Stimulated activated CD8-positive, alpha-beta memory T cell treated with anti-CD3 and anti-CD28 coated beads, Interleukin-15, amount 100 ng/mL, for 4 hours (primary cell): ENCODE measurements around the gene FAM180A.
"Not testable (repeated sequence)": the region's sequence is repeated elsewhere in the genome, so short reads cannot be mapped to it uniquely, and the experiment has no call there.

ENCODE experiments used
- DNase-seq, 2 donors: peaks; one replicate each; pipeline ENCODE4 v3.0.0-alpha.2; 2020; ENCODE audit warnings: low read depth in 2 of 2

The FAM180A gene

DNA sequence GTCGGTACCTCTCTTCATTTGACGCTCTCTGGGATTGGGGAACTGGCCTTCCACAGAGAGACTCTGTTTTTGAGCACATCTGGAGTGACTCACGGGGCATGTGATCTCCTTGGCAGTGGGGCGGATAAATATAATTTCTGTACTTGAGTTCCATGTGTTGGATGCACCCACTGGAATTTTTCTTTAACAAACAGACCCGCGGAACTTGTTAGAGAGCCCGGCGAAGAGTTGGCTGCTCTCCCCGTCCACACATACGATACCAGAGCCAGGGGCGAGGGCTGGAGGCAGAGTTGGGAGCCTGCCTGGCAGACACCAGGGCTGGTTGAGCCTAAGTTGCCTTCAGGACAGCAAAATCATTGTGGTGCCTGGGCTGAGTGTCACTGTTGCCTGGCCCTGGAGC, at the start of gene FAM180A:
TSS of gene FAM180A (minus strand) at position 44 of the 400 bp plus-strand sequence. CDS start 233 bp downstream, outside the sequence.
- DNase-seq = no peak

DNA sequence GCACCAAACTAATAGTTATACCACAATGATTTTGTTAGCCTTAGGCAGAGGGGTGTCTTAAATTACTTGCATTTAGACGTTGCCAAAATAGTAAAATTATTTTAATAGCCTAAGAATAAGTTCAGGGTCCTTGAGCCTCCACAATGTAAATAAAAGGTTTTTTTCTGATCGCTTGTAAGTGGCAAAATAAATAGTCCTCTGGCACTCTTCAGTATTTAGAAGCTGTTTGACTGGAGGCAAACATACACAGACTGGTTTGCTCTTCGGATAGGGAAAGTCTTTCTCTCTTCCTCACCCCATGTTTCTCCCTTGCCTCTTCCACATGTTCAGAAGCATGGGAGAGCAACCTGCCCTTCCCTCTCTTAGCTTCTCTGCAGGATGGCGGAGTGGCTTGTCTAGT, 49.5 kb upstream of the FAM180A start:
- no peak for DNase-seq

DNA sequence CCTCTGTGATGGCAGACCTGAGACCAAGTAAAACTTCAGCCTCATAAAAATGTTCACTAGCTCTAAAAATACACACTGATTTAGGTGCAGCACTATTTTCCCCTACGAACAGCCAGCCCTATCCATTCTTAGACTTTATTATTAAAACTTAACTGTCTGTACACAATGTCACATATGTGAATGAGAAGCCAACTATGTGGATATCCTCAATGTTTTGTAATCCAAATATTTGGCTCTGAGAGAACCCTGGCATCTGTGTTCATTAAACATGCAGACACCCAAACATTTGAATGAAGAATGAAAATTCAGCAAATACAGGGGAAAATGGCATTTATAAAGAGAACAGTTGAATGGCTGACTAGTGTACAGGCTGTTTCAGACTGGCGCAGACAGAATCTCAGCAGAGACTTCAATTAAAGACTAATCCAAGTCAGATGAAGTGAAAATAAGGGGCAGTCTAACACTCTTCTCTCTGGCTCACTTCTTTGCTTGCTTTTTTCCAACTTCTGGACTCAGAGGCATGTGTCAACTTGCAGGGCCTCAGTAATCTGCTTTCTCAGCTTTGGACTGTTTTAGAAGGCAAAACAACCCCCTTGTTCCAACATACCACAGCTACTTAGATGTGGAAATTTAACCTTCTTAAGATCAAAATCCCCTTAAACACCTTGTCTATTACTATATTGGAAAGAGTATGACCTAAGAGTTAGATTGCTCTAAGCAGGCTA, 47.4 kb upstream of the FAM180A start:
- no peak for DNase-seq

DNA sequence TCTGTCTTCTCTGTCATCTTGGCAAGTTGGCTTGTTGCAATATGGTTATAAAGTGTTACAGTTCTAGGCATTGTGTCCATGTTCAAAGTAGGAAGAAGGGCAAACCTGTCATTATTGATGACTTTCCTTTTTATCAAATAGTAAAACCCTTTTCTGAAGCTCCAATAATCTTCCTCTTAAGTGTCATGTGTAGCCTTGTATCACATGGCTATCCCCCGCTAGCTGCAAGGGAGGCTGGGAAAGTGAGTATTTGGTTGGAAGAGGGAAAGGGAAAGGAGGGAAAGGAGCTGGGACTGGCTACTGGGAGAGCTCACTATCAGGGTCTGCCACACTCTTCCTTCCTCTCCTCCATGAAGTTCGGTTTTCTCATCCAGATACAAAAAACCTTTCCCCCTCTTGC, 45.2 kb upstream of the FAM180A start:
- DNase-seq = no peak

DNA sequence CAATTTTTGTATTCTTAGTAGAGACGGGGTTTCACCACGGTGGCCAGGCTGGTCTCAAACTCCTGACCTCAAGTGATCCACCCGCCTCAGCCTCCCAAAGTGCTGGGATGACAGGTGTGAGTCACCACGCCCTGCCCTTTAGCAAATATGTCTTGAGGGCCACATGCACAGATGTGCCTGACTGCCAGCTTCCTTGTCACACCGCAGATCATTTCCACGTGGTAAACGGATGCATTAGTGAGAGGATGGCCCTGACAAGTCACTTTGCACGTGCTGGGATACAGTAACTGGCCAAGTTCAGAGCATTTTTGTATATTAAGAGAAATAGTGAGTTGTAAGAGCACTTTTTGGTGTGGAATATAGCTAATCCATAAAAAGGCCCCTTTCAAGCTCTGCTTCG, 44.3 kb upstream of the FAM180A start:
- DNase-seq = no peak

DNA sequence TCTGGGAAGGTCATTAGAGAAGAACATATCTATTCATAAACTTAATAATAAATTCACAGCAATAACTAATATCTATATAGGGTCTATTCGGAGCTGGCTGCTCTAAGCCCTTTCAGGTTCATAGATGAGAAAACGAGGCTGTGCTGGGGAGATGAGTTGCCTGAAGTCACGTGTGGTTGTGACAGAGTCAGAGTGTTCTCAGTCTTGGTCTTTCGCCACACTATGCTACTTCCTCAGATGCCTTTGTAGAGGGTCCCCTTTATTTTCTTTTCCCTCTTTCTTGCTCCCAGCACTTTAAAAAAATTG, 43.7 kb upstream of the FAM180A start:
- no peak for DNase-seq

DNA sequence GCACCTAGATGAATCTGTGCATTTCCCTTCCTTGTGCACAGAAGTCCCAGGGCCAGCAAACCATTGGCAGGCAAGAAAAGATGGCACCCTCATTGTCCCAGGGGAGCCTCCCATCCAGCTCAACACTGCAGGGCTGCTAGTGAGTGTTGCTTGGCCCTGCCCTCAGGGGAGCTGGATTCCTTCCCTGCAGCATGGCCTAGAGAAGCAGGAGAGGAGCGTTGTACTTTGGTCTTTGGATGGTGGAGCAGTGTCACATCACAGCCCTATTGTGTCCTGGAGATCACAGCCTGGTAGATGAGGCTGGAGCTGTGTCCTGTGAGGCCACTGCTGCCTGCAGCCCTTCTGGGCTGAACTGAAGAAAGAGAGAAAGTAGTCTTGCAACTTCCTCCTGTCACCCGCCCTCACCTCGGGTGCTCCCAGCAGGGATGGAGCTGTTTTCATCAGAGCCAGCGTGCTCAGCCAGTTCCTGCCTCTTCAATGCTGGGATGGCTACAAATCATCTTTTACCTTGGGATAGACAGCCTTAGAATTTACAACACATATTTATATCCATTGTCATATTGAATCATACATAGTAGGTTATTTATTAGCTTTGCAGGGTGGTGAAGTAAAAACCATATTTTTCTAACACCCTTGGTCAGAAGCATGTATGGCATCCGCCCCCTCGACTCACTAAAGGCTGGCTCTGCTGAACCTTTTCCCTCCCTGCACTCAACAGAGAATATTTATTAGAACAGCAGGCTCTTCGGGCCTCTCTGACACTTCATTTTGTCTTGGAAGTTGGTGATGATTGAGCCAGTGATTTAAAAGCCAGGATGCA, 43.1 kb upstream of the FAM180A start:
- no peak for DNase-seq

DNA sequence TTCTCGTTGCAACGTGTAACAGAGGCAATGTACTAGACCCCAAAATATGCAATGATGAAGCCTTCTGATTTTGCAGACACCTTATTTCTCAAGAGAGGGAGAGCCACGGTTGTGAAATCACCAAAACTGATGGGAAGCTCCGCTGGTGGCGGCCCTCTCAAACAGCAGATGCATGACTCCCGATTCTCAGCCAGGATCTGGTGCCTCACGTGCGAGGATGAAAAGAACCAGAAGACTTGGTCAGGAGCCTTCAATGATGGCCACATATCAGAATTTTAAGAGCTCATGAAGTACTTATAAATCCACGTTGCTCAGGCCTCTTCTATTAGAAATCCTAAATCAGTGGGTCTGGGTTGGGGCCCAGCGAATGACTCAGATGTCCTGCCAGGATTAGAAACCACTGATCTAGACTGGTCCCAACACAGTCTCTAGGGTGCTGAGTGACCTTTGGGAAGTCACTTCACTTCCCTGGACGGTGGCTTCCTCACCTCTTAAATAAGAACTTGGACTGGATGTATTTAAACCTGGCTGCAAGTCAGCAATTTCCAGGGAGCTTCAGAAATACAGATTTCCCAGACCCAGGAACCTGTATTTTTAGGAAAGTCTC, 41.9 kb upstream of the FAM180A start:
- no peak for DNase-seq

DNA sequence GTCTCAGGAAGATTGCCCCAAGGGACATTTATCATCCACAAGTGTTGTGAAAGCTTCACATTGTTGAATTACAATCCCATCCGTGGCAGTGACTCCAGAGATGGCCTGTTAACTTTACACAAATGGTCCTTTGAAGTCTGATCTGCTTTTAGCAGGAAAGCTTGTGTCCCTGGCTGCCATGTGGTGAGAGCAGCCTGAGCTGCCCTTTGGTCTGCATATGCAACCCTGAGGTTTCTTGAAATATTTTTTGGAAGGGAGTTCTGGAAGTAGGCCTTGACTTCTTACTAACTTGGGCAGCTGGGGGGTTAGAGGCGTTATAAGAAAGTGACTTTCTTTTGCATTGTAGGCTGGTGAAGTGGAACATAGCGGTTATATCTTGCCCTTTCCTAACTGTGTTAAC, 41.3 kb upstream of the FAM180A start:
- no peak for DNase-seq

DNA sequence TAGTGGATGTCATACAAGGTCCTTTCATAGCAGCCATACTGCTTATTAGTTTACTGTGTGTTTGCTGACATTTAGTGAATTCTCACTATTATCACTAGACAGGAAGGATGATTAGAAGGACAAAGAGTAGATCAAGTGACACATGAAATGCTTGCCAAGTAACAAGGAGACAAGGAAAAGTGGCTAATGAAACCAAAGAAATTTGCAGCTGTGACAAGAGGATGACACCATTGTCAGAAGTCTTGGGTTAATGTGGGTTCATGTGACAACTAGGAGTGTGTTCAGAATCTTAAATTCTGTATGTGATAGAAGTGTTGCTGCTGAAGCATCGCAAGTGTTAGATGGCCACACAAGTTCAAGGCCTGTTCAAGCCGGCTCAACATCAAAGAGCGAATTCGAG, 40.8 kb upstream of the FAM180A start:
- DNase-seq = no peak

DNA sequence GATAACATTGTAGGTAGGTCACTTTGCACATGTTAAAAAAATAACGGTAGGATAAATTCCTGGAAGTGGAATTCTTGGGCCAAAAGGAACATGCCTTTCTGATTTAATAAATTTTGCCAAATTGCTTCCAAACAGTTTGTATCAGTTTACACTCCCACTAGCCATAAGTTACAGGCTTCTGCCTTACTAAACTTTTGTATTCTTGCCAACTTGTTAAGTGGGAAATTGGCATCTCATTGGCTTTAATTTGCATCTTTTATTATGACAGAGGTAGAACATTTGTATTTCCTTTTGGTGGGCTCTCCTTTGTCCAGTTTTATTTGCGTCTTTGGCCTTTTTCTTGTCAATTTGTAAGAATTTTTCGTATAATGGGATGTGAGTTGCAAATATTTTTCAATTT, 38.3 kb upstream of the FAM180A start:
- DNase-seq = no peak

DNA sequence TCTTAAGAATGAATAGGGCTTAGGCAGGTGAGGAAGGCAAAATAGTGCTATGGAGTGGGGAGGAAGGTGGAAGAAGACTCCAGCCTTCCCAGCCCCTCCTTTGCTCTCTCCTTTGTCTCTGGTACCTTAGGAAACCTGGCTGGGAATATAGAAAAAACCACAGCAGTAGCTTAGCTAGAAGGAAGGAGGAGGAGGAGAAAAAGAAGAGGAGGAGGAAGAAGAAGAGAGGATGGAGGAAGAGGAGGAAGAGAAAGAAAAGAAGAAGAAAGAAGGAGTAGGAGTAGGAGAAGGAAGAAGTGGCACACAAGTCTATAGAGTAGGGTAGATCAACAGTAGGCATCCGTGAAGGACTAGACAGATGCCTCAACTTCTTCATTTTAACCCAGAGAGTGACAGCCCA, 36.5 kb upstream of the FAM180A start:
- no peak for DNase-seq

DNA sequence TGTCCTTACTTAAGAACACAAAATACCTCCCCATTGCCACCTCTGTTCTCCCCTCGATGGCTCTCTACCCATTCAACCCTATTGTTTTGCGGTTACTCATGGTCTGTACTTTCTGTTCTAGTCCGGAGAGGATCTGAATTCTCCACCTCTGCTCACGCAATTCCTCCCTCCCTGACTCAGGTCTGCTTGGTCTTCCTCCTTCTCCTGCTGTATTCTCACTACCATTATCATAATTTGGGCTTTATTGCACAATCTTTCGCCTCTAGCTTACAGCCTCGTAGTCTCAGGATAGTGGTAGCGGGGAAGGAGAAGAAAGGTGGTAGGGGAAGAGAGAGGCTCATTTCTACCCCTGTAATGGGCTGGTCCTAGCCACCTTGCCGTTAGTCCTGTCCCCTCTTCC, 35.4 kb upstream of the FAM180A start:
- DNase-seq = no peak

DNA sequence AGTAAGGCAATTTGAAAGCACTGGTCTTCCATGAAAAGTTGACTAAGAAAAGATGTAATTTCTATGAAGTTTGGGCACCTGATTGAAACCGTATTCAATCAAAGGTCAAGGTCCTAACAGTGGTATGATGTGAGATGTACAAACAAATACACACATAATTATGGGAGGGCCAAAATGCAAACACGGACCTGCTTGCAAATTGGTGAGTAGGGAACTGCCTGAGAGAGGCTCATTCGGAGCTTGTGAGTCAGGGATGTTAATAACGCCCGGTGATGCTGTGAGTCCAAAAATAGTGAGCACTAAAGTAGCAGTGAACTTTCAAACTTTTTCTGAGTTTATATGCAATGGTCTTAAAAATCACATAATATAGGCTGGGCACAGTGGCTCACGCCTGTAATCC, 34.2 kb upstream of the FAM180A start:
- no peak for DNase-seq

DNA sequence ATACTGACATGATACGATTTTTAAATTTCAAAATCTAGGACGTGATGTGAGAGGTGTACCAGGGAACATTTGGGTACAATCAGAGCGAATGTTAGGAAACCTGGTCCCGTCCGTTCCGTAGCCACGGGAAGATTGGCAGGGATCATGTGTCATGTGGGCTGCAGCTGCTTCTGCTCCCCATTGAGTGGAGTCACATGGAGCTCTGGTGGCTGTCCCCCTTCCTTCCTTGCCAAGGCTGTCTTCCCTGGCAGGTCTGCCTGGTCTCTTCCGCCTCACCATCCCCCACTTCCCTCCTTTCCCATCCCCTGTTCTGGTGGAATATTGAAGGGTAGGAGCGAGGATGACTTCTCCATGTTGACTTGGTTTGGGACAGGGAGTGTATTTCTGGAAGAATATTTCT, 33.8 kb upstream of the FAM180A start:
- DNase-seq = no peak

DNA sequence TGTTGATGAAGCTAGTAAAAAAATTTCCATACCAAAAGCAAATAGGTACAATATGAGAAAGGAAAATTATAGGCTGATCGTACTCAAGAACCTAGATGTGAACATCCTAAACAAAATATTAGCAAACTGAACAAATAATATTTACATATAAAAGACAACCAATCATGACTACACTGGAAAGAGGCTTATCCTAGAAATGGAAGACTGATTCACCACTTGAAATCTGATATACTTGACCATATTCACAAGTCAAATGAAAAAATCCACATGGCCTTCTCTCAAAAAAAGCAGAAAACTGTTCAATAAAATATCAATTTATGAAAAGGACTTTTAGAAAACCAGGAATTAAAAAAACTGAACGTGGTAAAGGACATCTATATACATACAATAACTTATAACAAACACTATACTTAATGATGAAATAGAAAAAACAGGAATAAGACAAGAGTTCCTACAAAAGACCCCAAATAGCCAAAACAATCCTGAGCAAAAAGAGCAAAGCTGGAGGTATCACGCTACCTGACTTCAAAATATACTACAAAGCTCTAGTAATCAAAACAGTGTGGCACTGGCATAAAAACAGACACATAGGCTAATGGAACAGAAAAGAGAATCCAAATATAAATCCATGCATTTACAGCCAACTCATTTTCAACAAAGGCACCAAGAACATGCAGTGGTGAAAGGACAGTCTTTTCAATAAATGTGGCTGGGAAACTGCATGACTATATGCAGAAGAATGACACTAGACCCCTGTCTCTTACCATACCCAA, 29.2 kb upstream of the FAM180A start:
- no peak for DNase-seq

DNA sequence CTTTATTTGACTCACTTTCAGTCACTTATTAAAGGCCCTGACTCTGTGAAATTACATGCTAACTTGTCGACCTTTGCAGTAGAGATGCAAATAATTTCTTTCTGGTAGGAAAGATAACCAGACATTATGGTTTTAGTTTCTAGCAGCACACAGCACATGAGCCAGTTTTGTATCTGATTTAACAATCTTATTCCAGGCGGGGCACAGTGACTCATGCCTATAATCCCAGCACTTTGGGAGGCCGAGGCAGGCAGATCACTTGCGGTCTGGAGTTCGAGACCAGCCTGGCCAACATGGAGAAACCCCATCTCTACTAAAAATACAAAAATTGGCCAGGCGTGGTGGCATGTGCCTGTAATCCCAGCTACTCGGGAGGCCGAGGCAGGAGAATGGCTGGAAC, 27.3 kb upstream of the FAM180A start:
- DNase-seq = not testable (repeated sequence)

DNA sequence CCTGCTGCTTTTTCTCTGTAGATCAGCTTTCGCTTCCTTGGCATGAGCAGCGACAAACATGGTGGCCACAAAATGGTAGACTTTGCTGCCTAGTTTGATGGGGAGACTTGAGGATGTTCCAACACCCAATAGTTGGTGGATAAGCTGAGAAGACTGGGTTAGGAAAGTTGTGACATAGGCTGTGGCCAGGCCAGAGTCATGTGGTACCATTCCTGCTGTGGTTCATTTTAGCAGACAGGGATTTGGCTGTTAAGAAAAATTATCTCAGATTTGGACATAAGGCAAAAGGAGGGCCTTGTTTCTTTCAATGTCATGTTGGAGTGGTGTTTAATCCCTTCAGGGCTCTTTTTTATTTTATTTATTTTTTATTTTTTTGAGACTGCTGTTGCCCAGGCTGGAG, 26.6 kb upstream of the FAM180A start:
- DNase-seq = no peak

DNA sequence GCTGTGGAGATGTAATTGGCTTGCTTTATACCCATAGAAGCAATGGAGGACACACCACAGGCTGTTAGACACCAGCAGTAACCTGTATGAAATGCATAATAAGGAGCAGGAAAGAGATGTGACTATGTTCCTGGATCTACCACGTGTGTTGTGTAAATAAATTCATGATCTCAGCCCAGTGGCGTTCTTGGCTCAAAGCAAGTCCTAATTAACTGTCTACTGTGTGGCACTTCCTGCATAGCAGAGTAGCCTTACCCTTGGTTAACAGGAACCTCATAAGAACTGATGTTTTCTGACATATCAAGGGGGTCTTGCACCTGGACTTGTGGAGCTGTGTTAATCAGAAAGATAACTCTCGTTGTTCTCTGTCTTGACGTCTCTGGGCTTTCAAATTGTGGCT, 25.7 kb upstream of the FAM180A start:
- DNase-seq = no peak

DNA sequence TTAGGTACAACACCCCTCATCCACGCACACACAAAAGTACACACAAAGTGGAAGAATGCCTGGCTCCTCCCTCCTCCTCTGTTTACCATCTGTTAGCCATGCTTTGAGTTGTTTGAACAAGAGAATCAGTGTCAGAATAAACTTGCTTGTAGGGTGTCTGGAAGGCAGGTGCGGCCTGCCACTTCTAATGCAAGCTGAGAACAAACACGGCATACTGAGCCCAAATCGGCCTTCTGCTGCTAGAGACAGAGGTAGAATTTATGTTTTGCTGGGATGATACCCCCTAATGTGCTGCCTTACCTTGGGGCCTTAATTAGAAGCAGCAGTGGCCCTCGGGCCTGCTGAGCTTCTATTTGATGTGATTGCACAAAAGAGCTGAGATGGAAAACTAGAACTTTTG, 24.9 kb upstream of the FAM180A start:
- no peak for DNase-seq

DNA sequence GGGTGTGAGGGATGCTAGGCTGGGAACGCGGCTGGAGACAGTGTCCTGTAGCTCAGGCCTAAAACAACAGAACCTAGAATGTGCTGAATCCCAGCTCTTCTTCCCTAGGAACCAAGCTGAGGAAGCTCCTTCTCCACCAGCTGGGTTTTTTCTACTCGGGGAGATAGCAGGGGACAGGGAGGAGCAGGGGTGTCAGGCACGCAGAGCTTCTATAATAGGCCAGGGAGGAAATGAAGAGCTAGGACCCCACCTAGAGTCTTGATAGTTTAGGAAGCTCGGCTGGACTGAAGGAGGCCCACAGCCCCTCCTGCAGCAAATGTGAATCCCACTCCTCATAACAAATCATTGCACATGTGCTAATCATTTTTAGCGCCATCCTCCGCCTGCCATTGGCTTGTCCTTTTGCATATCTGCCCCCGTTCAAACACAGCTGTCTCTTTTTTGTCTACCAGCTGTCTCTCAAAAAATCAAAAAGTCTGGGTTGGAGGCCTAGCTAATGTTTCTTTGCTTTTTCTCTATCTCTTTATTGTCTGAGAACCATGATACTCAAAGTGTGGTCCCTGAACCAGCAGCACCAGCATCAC, 24.1 kb upstream of the FAM180A start:
- no peak for DNase-seq
